Fibroblast of lung (primary cell): ENCODE measurements around the gene STARD8. TPM values are rescaled to one million over a fixed set of nuclear protein-coding genes. Genes with fewer than 3 reads are reported as not detected.
"Not testable (repeated sequence)": the region's sequence is repeated elsewhere in the genome, so short reads cannot be mapped to it uniquely, and the experiment has no call there.

ENCODE experiments used
- DNase-seq, 2 donors: peaks; one replicate each; pipeline versions ENCODE4 v3.0.0 to v3.0.0-alpha.2; 2010; ENCODE audit warnings: low read depth in 2 of 2
- H2AFZ ChIP-seq: 2 replicates; pipeline ENCODE4 v1.5.1; 2012; ENCODE audit warnings: low read length, control low read depth, inconsistent platforms
- H3K27ac ChIP-seq: 2 replicates; pipeline ENCODE4 v1.5.1; 2011; ENCODE audit warnings: low read length, control low read depth; ENCODE audit not compliant: insufficient read depth
- H3K27me3 ChIP-seq: 2 replicates; pipeline ENCODE4 v1.5.1; 2011; ENCODE audit warnings: mild to moderate bottlenecking, low read length; ENCODE audit not compliant: control insufficient read depth, insufficient read depth
- H3K36me3 ChIP-seq: 2 replicates; pipeline ENCODE4 v1.5.1; 2011; ENCODE audit warnings: low read length; ENCODE audit not compliant: control insufficient read depth, insufficient read depth
- H3K4me1 ChIP-seq: 2 replicates; pipeline ENCODE4 v1.5.1; 2011; ENCODE audit warnings: low read length; ENCODE audit not compliant: control insufficient read depth, insufficient read depth; ENCODE audit errors: extremely low read depth
- H3K4me2 ChIP-seq: 2 replicates; pipeline ENCODE4 v1.5.1; 2011; ENCODE audit warnings: low read length, control low read depth; ENCODE audit not compliant: insufficient read depth; ENCODE audit errors: extremely low read depth
- H3K4me3 ChIP-seq, 4 experiments: fragments of 200-600 bp in 1 of 4; sonication (generic) in 1 of 4; replicated peaks in 1 of 4; 2 replicates each; pipeline ENCODE4 v1.5.1; 2011 to 2016; ENCODE audit warnings: low read length in 4 of 4, low read depth in 3 of 4, mild to moderate bottlenecking in 3 of 4, control low read depth in 2 of 4, inconsistent platforms in 1 of 4, mixed read lengths in 1 of 4; ENCODE audit not compliant: insufficient read depth in 1 of 4; ENCODE audit errors: control extremely low read depth in 1 of 4
- H3K79me2 ChIP-seq: 2 replicates; pipeline ENCODE4 v1.5.1; 2012; ENCODE audit warnings: mild to moderate bottlenecking, low read length, inconsistent platforms; ENCODE audit not compliant: control insufficient read depth, insufficient read depth
- H3K9ac ChIP-seq: 2 replicates; pipeline ENCODE4 v1.5.1; 2011; ENCODE audit warnings: mild to moderate bottlenecking, low read length, control low read depth; ENCODE audit not compliant: insufficient read depth
- H3K9me3 ChIP-seq: 2 replicates; pipeline ENCODE4 v1.5.1; 2012; ENCODE audit warnings: low read depth, low read length; ENCODE audit not compliant: control insufficient read depth, insufficient read depth
- H4K20me1 ChIP-seq: 2 replicates; pipeline ENCODE4 v1.5.1; 2011; ENCODE audit warnings: low read length; ENCODE audit not compliant: control insufficient read depth, insufficient read depth; ENCODE audit errors: extremely low read depth
- EZH2 ChIP-seq: IDR thresholded peaks from 2 replicates; pipeline ENCODE4 v1.5.1; 2012; ENCODE audit warnings: low read length, control low read depth, mild to moderate bottlenecking; ENCODE audit errors: missing control alignments
- polyA plus RNA-seq, 2 donors: library from polyadenylated mRNA; depleted of rRNA in 1 of 2; stranded (reverse) in 1 of 2; unstranded in 1 of 2; fragments of >200 nt; gene quantifications; 2 replicates each; pipeline ENCODE4 v1.2.1, GENCODE V29; 2011 to 2012; ENCODE audit warnings: missing spikeins in 1 of 2
- total RNA-seq: library from RNA; depleted of rRNA; stranded (reverse); fragments of >200 nt; gene quantifications from 2 replicates; pipeline ENCODE4 v1.2.1, GENCODE V29; 2014
- TF ChIP-seq, protein P1 (sequence below), 2 donors: IDR thresholded peaks in 1 of 2; conservative IDR thresholded peaks in 1 of 2; 1 replicate in 1 of 2; 2 replicates in 1 of 2; pipeline ENCODE4 v1.5.1; 2011 to 2012; ENCODE audit warnings: low read length in 2 of 2, control low read depth in 1 of 2, inconsistent platforms in 1 of 2, low read depth in 1 of 2, mild to moderate bottlenecking in 1 of 2

The STARD8 gene
- total and polyA plus RNA-seq, 2 donors (not counting 1 experiment from before 2014, with no cell fraction given): 0.76 to 1.5 TPM

DNA sequence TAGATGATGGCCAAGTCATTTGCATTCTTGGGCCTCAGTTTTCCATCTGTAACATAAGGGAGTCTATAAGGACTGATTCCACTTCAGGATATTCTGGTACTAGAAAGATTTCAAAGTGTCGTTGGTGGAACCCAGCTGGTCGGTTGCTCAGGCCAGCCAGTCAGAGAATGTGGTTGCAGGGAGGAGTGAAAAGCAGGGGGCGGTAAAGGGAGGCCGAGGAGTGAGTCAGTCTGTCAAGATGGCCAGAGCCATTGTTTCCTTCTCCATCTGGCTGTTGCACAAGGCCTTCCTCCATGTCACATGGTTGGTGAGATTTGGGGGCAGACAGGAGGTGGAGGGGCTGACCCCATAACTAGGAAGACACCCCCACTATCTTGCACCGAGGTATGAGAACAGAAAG lies 38.2 kb downstream of the STARD8 start:
- Histone ChIP-seq H3K4me3 (peak overlapping the region in 2 of 4 experiments; percentile 45 to 56), H3K4me1 (peaks cover 5% of the 10 kb centered on the region), H3K9me3 (no peaks in the 10 kb centered on the region), H3K9ac (no peak overlapping the region), H3K79me2 (no peaks in the 10 kb centered on the region), H2AFZ (peak overlapping the region; percentile 8), H3K27ac (peak overlapping the region; percentile 47), H3K27me3 (no peaks in the 10 kb centered on the region), H3K36me3 (no peaks in the 10 kb centered on the region), H3K4me2 (peak overlapping the region; percentile 51), H4K20me1 (no peaks in the 10 kb centered on the region)
- peak; percentile 63 to 81 for DNase-seq
- TF ChIP-seq, protein P1, sequence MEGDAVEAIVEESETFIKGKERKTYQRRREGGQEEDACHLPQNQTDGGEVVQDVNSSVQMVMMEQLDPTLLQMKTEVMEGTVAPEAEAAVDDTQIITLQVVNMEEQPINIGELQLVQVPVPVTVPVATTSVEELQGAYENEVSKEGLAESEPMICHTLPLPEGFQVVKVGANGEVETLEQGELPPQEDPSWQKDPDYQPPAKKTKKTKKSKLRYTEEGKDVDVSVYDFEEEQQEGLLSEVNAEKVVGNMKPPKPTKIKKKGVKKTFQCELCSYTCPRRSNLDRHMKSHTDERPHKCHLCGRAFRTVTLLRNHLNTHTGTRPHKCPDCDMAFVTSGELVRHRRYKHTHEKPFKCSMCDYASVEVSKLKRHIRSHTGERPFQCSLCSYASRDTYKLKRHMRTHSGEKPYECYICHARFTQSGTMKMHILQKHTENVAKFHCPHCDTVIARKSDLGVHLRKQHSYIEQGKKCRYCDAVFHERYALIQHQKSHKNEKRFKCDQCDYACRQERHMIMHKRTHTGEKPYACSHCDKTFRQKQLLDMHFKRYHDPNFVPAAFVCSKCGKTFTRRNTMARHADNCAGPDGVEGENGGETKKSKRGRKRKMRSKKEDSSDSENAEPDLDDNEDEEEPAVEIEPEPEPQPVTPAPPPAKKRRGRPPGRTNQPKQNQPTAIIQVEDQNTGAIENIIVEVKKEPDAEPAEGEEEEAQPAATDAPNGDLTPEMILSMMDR (conservative IDR thresholded peaks at IDR 0.05 in 1 of 2, IDR thresholded peaks at IDR 0.05 in 1 of 2; ENCODE audit: low read depth in 1 of 2, low read length in 2 of 2): peak in 1 of 2 donors; percentile 28
- no peak for TF ChIP-seq EZH2

DNA sequence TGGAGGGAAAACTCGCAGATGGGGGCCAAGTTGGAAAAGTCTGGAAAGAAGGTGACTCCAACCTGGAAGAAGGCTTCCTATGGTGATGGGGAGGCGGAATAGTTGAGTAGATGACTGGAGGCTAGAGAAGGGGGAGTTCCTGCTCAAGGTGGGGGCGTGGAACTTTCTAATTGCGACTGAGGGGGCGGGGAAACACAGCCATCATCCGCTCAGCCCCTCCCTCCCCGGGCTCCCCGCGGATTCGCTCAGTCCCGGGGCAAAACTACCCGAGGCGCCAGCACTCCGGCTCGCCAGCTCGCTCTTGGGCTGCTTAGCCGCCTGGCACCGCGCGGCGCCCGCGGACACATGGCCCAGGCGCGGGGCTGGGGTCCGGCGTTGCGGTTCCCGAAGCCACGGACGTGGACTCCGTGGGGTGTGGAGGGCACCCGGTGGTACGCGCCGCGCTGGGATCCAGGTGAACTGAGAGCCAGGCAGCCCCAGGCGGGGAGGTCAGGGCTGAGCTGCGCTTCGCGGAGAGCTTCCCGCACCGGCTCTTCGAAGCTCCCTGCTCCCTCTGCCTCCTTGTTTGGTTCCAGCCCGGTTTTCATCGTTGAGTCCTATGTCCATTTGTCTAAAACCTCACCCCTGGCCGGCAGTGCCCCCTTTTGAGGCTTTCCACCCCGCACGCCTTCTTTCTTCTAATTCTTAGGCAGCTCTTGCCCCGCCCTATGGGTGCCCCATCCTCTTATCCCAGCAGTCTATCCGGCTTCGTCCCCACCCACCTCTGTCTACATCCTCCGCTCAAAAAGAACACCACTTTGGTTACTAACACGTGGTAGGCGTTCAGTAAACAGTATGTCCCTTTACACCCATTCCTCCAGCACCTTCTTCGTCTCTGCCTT lies 38.9 kb downstream of the STARD8 start:
- H3K27ac ChIP-seq: peak overlapping the region; percentile 47
- H3K4me2 ChIP-seq: peak overlapping the region; percentile 51
- no peaks in the 10 kb centered on the region for H3K27me3 ChIP-seq
- H3K9ac ChIP-seq: peak overlapping the region; percentile 37
- H3K4me3 ChIP-seq: peak overlapping the region; percentile 17 to 56 (median 38)
- peak overlapping the region; percentile 8 for H2AFZ ChIP-seq
- peak; percentile 32 to 53 for DNase-seq
- H3K79me2 ChIP-seq: no peaks in the 10 kb centered on the region
- no peaks in the 10 kb centered on the region for H3K9me3 ChIP-seq
- H4K20me1 ChIP-seq: no peaks in the 10 kb centered on the region
- peaks cover 5% of the 10 kb centered on the region for H3K4me1 ChIP-seq
- H3K36me3 ChIP-seq: no peaks in the 10 kb centered on the region
- TF ChIP-seq, protein P1 (conservative IDR thresholded peaks at IDR 0.05 in 1 of 2, IDR thresholded peaks at IDR 0.05 in 1 of 2; ENCODE audit: low read depth in 1 of 2, low read length in 2 of 2): peak in 1 of 2 donors; percentile 3
- no peak for TF ChIP-seq EZH2

DNA sequence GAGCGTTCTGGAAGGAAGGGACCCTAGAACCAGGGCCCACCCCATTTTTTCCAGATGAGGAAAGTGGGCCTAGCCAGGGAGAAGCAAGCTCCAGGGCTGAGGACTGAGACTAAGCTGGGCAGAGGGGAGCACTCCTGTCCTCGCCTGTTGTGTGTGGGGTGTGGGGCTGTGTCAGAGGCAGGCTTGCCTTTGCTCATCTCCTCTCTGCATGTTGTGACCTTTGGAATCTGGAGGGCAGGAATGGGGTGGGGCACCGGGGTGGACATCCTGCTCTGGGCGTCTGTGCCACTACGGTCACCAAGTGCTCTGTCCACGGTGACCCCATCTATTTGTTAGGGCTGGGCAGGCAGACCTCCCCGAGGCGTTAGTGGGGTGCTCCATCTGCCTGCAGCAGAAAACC lies 41.5 kb downstream of the STARD8 start:
- H3K4me1 ChIP-seq, H4K20me1 ChIP-seq, H3K79me2 ChIP-seq, H3K4me3 ChIP-seq, H3K27ac ChIP-seq, H3K36me3 ChIP-seq, H3K27me3 ChIP-seq, H2AFZ ChIP-seq, H3K9ac ChIP-seq, H3K4me2 ChIP-seq, DNase-seq, H3K9me3 ChIP-seq: not testable (repeated sequence)
